ENCODE data around the gene ZNF414. TPM values are rescaled to one million over a fixed set of nuclear protein-coding genes. Genes with fewer than 3 reads are reported as not detected.
"Not testable (repeated sequence)": the region's sequence is repeated elsewhere in the genome, so short reads cannot be mapped to it uniquely, and the experiment has no call there.

Gene ZNF414
- total and polyA plus RNA-seq, 2 experiments from 2014 or later = 5.7 to 54.3 TPM

DNA sequence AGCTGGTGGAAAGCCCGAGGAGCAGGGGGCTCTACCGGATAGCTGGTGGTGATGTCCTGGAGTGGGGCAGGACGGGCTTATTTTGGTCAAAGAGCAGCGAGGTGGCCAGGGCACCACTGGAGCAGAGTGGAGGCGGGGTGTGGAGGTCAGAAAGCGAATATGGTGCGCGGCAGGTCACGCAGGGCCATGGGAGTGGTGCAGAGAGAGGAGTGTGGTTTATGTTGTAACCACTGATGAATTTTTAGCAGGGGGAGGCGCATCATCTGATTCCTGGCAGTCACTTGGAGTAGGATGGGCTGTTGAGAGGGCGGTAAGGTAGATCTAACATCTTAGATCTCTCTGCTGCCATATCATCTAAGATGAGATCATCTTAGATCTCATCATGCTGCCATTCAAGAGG, 1.4 kb upstream of the ZNF414 start:
- H3K4me2 ChIP-seq = no peak overlapping the region
- H2AFZ ChIP-seq = no peak overlapping the region
- no peaks in the 10 kb centered on the region for H3K9me2 ChIP-seq (replicated peaks; ENCODE audit: insufficient read depth)
- TF ChIP-seq EZH2phosphoT487 (IDR thresholded peaks at IDR 0.05; ENCODE audit: low read depth, severe bottlenecking, unreplicated experiment) = no peak
- TF ChIP-seq, protein P1, sequence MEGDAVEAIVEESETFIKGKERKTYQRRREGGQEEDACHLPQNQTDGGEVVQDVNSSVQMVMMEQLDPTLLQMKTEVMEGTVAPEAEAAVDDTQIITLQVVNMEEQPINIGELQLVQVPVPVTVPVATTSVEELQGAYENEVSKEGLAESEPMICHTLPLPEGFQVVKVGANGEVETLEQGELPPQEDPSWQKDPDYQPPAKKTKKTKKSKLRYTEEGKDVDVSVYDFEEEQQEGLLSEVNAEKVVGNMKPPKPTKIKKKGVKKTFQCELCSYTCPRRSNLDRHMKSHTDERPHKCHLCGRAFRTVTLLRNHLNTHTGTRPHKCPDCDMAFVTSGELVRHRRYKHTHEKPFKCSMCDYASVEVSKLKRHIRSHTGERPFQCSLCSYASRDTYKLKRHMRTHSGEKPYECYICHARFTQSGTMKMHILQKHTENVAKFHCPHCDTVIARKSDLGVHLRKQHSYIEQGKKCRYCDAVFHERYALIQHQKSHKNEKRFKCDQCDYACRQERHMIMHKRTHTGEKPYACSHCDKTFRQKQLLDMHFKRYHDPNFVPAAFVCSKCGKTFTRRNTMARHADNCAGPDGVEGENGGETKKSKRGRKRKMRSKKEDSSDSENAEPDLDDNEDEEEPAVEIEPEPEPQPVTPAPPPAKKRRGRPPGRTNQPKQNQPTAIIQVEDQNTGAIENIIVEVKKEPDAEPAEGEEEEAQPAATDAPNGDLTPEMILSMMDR (IDR thresholded peaks at IDR 0.05; ENCODE audit: poor library complexity) = no peak
- TF ChIP-seq EZH2 (IDR thresholded peaks at IDR 0.05; ENCODE audit: borderline replicate concordance) = no peak
- H4K20me1 ChIP-seq (ENCODE audit: insufficient read depth, poor library complexity, severe bottlenecking) = no peaks in the 10 kb centered on the region
- H3K4me1 ChIP-seq (ENCODE audit: insufficient read depth) = peaks cover 13% of the 10 kb centered on the region
- no peak overlapping the region for H3K27ac ChIP-seq
- 96% methylated on average over 11 of the region's 11 CpGs for WGBS (ENCODE audit: low lambda C conversion rate, missing lambda C conversion rate)
- H3K27me3 ChIP-seq = no peaks in the 10 kb centered on the region
- H3K9me3 ChIP-seq (ENCODE audit: low read depth) = no peaks in the 10 kb centered on the region
- no peaks in the 10 kb centered on the region for H3K36me3 ChIP-seq (replicated peaks; ENCODE audit: insufficient read depth, low read depth)
- no peak for DNase-seq (ENCODE audit: low spot score)
- H3K79me2 ChIP-seq = peaks cover 13% of the 10 kb centered on the region
- no peak overlapping the region for H3K4me3 ChIP-seq

DNA sequence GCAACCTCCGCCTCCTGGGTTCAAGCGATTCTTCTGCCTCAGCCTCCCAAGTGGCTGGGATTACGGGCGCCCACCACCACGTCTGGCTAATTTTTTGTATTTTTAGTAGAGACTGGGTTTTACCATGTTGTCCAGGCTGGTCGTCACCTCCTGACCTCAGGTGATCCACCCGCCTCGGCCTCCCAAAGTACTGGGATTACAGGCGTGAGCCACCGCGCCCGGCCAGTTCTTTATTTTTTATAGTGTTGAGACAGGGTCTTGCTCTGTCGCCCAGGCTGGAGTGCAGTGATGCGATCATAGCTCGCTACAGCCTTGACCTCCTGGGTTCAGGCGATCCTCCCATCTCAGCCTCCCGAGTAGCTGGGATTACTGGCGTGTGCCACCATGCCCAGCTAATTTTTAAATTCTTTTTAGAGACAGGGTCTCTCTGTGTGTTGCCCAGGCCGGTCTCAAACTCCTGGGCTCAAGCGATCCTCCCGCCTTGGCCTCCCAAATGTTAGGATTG, 590 bp upstream of the ZNF414 start:
- Histone ChIP-seq H3K27ac (peak overlapping the region; percentile 99), H3K4me1 (ENCODE audit: insufficient read depth) (peaks cover 13% of the 10 kb centered on the region), H3K79me2 (peaks cover 13% of the 10 kb centered on the region), H3K4me3 (peak overlapping the region; percentile 68), H3K4me2 (peak overlapping the region; percentile 91), H2AFZ (peak overlapping the region; percentile 96)
- H3K9me2 ChIP-seq (replicated peaks; ENCODE audit: insufficient read depth); H3K27me3 ChIP-seq; H3K9me3 ChIP-seq (ENCODE audit: low read depth); DNase-seq (ENCODE audit: low spot score); H4K20me1 ChIP-seq (ENCODE audit: insufficient read depth, poor library complexity, severe bottlenecking); H3K36me3 ChIP-seq (replicated peaks; ENCODE audit: insufficient read depth, low read depth): not testable (repeated sequence)
- 88% methylated on average over 17 of the region's 21 CpGs for WGBS (ENCODE audit: low lambda C conversion rate, missing lambda C conversion rate)

DNA sequence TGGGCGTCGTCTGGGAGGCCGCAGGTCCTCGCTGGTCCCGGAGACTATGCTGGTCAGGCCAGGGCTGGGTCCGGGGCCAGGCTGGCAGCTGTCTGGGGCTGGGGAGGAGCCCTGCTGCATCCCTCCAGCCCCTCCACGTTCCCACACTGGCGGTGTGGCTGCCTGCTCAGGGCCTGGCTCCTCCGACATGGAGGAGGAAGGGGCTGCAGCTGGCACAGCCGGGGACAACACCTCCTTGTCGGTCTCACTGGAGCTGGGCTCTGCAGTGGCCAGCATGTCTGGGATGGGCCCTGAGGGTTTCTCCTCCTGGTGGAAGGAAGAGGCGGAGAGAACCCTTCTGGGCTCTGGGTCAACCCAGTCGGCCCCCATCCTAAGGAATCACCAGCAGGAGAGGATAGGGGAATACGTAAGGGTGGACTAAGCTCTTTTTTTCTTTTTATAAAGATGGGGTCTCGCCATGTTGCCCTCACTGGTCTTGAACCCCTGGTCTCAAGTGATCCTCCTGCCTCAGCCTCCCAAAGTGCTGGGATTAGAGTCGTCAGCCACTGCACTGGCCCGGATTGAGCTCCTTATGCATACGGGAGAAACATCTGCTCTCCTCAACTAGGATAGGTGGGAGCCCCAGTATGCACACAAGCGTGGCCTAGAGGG, 806 bp downstream of the ZNF414 start:
- Histone ChIP-seq H3K4me1 (ENCODE audit: insufficient read depth) (peaks cover 13% of the 10 kb centered on the region), H3K27me3 (no peaks in the 10 kb centered on the region), H3K9me2 (replicated peaks; ENCODE audit: insufficient read depth) (no peaks in the 10 kb centered on the region), H4K20me1 (ENCODE audit: insufficient read depth, poor library complexity, severe bottlenecking) (no peaks in the 10 kb centered on the region), H3K36me3 (replicated peaks; ENCODE audit: insufficient read depth, low read depth) (no peaks in the 10 kb centered on the region), H3K4me2 (peak overlapping the region; percentile 79), H2AFZ (peak overlapping the region; percentile 17), H3K27ac (peak overlapping the region; percentile 99), H3K4me3 (peak overlapping the region; percentile 4), H3K9me3 (ENCODE audit: low read depth) (no peaks in the 10 kb centered on the region), H3K79me2 (peaks cover 13% of the 10 kb centered on the region)
- TF ChIP-seq EZH2phosphoT487 (IDR thresholded peaks at IDR 0.05; ENCODE audit: low read depth, severe bottlenecking, unreplicated experiment) (no peak), EZH2 (IDR thresholded peaks at IDR 0.05; ENCODE audit: borderline replicate concordance) (no peak)
- TF ChIP-seq, protein P1 (IDR thresholded peaks at IDR 0.05; ENCODE audit: poor library complexity) = no peak
- WGBS (ENCODE audit: low lambda C conversion rate, missing lambda C conversion rate) = 68% methylated on average over 19 of the region's 19 CpGs
- no peak for DNase-seq (ENCODE audit: low spot score)

DNA sequence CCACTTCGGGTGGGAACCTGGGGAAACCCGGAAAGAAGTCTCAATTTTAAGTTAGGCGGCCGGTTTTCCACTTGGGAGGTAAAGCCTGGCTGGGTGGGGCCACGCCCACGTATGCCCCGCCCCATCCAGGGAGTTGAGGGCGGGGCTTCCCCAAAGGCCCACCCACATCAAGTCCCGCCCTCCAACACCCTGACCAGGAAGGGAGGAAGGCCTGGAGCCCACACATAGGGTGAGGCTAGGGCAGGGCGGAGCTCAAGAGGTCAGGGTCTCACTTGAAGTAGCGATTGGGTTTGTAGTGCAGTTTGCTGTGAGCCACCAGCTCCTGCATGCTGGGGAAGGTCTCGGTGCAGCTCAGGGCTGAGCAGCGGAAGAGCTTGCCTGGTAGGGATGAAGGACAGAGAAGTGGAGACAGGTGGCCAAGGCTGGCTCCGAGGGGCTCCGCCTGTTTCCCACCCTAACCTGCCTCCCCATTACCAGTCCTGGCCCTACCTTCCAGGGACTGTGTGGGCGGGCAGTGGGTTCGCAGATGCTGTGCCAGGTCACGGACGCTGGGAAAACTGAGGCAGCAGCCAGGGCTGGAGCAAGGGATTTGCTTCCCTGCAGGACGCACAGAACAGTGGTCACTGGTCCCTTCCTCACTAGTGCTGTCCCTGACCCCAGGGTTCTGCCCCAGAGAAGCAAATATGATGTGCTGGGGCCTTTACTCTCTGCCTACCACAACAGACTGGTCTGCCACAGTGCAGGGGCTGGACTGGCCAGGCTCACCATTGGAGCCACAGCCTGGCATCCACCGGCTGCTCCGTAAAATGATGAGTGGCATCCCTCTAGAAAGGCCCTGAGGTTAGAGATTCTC, 1.6 kb downstream of the ZNF414 start:
- Histone ChIP-seq H2AFZ (no peak overlapping the region), H3K4me3 (no peak overlapping the region), H3K27ac (peak overlapping the region; percentile 99), H3K4me2 (peak overlapping the region; percentile 79), H3K9me3 (ENCODE audit: low read depth) (no peaks in the 10 kb centered on the region), H4K20me1 (ENCODE audit: insufficient read depth, poor library complexity, severe bottlenecking) (no peaks in the 10 kb centered on the region), H3K79me2 (peaks cover 13% of the 10 kb centered on the region), H3K27me3 (no peaks in the 10 kb centered on the region), H3K4me1 (ENCODE audit: insufficient read depth) (peaks cover 13% of the 10 kb centered on the region), H3K9me2 (replicated peaks; ENCODE audit: insufficient read depth) (no peaks in the 10 kb centered on the region), H3K36me3 (replicated peaks; ENCODE audit: insufficient read depth, low read depth) (no peaks in the 10 kb centered on the region)
- no peak for DNase-seq (ENCODE audit: low spot score)
- TF ChIP-seq EZH2phosphoT487 (IDR thresholded peaks at IDR 0.05; ENCODE audit: low read depth, severe bottlenecking, unreplicated experiment) (no peak), EZH2 (IDR thresholded peaks at IDR 0.05; ENCODE audit: borderline replicate concordance) (no peak)
- TF ChIP-seq, protein P1 (IDR thresholded peaks at IDR 0.05; ENCODE audit: poor library complexity) = no peak
- 89% methylated on average over 16 of the region's 22 CpGs for WGBS (ENCODE audit: low lambda C conversion rate, missing lambda C conversion rate)

Data from hepatocyte (in vitro differentiated cells).